HG03196 (cell line): ENCODE measurements around the gene POLE.
"Not testable (repeated sequence)": the region's sequence is repeated elsewhere in the genome, so short reads cannot be mapped to it uniquely, and the experiment has no call there.

ENCODE experiments used
- ATAC-seq: cut with Tn5 transposase; IDR thresholded peaks from one replicate; pipeline ENCODE4 v1.9.1; 2021; ENCODE audit not compliant: unreplicated experiment

The POLE gene

DNA sequence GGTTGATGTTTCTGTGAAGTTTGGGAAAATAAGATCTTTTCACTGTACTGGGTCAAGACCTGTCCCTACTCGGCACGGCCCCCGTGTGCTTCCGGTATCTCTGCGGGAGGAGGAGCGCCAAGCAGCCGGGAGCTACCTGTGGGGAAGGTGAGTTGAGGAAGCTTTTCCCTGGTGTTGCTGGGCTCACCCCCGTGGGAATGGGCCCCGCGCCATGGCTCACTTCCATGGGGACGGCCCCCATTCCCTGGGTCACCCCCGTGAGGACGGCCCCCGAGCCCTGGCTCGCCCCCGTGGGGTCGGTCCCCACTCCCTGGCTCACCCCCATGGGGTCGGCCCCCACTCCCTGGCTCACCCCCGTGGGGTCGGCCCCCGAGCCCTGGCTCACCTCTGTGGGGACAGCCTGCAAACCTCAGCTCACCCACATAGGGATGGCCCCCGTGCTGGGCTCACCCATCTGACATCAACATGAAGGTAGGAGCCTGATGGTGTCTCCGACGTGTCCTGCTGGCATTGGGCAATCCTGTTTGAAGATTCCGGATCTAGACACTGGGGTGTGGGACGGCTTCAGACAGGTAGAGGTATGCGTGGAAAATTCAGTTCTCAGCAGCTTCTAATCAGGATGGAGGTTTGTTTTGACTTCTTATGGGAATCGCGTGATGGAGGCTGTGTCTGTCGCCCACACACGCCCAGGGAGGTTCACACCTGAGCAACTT is 85.8 kb downstream of the POLE start:
- ATAC-seq: no peak

GRCh38 chr12:132600048-132601032 is 86.8 kb downstream of the POLE start:
- ATAC-seq: no peak

DNA sequence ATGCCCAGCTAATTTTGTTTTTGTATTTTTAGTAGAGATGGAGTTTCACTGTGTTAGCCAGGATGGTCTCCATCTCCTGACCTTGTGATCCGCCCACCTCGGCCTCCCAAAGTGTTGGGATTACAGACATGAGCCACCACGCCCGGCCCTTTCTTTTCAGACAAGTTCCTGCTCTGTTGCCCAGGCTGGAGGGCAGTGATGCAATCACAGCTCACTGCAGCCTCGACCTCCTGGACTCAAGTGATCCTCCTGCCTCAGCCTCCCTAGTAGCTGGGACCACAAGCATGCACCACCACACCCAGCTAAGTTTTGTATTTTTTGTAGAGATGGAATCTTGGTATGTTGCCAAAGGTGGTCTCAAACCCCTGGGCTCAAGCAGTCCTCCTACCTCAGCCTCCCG is 87.6 kb downstream of the POLE start:
- ATAC-seq: not testable (repeated sequence)

DNA sequence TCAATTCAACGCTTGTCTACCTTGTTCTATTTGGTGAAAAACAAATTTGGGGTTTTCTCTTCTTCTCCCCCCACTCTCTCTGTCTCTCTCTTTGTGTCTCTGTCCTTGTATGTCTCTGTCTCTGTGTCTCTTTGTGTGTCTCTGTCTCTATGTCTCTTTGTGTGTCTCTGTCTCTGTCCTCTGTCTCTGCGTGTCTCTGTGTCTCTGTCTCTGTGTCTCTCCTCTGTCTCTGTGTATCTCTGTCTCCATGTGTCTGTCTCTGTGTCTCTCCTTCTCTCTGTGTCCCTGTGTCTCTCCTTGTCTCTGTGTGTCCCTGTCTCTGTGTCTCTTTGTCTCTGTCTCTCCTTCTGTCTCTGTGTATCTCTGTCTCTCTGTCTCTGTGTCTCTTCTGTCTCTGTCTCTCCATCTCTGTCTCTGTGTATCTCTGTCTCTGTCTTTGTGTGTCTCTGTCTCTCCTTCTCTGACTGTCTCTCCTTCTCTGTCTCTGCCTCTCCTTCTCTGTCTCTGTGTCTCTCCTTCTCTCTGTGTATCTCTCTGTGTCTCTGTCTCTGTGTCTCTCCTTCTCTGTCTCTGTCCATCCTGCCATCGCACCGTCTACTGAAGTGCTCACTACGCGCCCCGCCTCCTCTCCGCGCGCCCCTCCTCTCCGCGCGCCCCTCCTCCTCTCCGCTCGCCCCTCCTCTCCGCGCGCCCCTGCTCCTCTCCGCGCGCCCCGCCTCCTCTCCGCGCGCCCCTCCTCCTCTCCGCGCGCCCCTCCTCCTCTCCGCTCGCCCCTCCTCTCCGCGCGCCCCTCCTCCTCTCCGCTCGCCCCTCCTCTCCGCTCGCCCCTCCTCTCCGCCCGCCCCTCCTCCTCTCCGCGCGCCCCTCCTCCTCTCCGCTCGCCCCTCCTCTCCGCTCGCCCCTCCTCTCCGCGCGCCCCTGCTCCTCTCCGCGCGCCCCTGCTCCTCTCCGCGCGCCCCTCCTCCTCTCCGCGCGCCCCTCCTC is 89.5 kb downstream of the POLE start:
- no peak for ATAC-seq

DNA sequence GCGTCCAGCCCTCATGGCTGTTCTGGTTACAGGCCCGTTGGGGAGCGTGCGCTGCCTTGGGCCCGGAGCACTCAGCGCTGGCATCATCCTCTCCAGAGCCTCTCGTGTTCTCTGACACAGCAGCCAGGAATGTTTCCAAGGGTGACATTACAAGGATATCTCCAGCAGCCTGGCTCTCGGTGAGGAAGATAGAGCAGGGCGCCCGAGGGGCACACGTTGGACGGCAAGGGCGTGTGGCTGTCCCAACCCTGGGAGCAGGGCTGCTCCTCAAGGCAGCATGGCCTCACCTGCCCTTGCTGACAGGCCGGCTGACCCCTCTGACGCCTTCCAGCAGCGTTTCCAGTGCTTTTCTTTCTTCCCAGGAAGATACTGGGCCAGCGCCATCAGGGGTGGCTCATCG is 91.1 kb downstream of the POLE start:
- ATAC-seq: no peak

DNA sequence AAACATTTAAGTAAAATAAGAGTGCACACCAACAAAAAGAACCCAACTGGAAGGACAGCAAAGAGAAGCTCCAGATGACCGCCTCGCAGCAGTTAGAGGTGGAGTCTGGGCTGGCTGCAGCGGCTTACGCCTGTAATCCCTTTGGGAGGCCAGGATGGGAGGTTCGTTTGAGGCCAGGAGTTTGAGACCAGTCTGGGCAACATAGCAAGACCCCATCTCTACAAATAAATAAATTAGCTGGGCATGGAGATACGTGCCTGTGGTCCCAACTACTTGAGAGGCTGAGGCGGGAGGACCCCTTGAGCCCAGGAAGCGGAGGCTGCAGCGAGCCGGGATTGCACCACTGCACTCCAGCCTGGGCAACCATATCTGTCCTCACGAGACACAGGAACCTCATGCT is 92.0 kb downstream of the POLE start:
- no peak for ATAC-seq

DNA sequence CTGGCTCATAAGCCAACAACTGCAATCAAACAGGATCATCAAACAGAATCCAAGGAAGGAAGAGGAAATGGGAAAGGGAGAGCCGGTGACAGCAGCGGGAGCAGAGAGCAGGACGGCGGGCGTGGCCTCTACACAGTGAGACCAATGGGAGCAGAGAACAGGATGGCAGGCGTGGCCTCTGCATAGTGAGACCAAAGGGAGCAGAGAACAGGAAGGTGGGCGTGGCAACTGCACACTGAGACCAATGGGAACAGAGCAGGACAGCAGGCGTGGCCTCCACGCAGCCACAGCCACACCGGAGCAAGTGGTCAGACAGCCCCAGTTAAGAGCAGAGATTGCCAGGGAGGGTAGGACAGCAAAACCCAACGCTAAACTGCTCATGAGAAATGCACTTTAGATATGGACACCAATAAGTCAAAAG is 93.2 kb downstream of the POLE start:
- no peak for ATAC-seq

GRCh38 chr12:132593521-132593920 is 93.6 kb downstream of the POLE start:
- ATAC-seq: no peak

- no peak for ATAC-seq
These were observed 94.1 kb downstream of the POLE start for GRCh38 chr12:132593071-132593470.

GRCh38 chr12:132592282-132592970 is 94.7 kb downstream of the POLE start:
- ATAC-seq: no peak

- no peak for ATAC-seq
These were observed 95.8 kb downstream of the POLE start for GRCh38 chr12:132591107-132591935.

GRCh38 chr12:132588821-132589669 is 98.1 kb downstream of the POLE start:
- ATAC-seq: no peak

DNA sequence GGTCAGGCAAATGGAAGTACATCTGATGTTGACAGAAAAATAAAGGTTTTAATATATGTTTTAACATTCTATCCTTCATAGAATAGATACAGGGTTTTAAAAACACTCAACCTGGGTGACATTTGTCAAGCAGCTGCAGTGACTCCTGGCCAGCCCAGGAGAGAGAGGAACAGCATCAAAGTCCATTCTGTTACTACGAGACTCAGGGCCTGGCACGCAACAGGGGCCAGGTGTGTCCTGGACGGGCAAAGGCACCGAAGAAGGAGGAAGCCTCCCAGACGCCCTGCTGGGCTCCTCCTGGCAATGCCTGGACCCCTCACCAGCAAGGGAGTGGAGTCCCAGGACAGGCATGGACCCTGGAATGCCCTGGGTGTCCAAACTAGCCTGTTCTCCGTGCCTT is 98.8 kb downstream of the POLE start:
- no peak for ATAC-seq

GRCh38 chr12:132587781-132588180 is 99.4 kb downstream of the POLE start:
- ATAC-seq: no peak

- ATAC-seq: no peak
These were observed 100.2 kb downstream of the POLE start for GRCh38 chr12:132586929-132587328.

DNA sequence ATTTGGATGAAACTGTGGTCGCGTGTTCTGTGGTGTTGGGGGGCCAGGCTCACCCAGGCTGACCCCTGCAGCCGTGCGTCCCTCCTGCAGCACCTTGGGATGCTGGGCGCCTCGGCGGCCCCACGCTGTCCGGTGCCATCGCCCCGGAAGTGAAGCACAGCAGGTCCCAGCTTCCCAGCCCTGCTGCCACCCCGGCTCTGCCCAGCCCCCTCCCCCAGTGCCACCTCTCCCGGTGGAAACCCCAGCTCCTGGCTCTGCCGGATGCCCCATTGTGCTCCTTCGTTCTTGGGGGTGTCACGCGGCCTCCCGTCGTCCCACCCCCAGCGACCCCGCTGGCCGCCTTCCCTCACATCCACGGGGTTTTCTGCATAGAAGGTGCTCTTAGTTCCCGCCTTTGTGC is 102.0 kb downstream of the POLE start:
- no peak for ATAC-seq

DNA sequence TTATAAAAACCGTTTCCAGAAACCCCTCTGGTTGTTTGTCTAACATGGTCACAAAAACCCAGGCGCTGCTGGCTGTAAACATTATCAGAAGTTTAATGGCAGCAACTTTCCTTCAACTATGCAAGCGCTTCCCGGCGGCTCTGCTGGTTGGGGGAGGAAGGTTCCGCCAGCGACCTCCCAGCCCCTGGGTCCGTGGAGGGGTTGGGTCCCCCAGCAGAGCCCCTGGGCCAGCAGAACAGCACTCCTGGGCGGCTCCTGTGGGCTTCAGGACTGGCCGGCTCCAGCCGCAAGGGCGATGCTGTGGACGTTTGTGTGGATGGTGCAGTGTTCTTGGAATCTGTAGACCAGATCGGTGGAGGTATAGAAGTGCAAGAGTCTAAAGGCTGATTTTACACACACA is 102.7 kb downstream of the POLE start:
- no peak for ATAC-seq

DNA sequence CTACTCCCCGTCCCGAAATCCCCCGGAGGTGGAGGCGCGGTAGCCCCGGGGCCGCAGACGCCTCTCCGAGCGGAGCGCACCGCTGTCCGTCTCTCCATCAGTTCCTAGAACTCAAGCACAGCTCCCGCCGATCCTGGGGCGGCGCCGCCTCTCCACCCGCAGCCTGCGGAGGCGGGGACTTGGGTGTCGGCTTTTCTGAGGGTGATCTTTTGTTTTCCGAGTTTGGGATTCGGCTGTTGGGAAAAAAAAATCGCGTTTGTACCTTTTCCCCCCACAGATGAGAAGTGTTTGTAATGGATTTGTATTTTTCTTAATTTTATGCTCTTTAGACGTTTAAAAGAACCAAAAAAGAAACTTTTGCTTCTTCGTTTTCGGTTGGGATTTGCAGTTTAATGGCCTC is 103.4 kb downstream of the POLE start:
- ATAC-seq: no peak

- no peak for ATAC-seq
These were observed 103.8 kb downstream of the POLE start for GRCh38 chr12:132583411-132583710.
